H9 (cell line): ENCODE measurements around the gene ENHO. TPM values are rescaled to one million over a fixed set of nuclear protein-coding genes. Genes with fewer than 3 reads are reported as not detected.

Experiments used
- DNase-seq: peaks from one replicate; pipeline ENCODE4 v3.0.0-alpha.2; 2017
- H2AFZ ChIP-seq: one replicate; pipeline ENCODE4 v1.6.1; 2013; ENCODE audit warnings: mild to moderate bottlenecking, low read length, control low read depth, moderate library complexity
- H2AK5ac ChIP-seq: 2 replicates; pipeline ENCODE4 v1.6.1; 2013; ENCODE audit warnings: low read length, control low read depth, mixed read lengths; ENCODE audit not compliant: insufficient read length
- H2BK120ac ChIP-seq: one replicate; pipeline ENCODE4 v1.6.1; 2013; ENCODE audit warnings: low read depth, mild to moderate bottlenecking, low read length, control low read depth, inconsistent platforms; ENCODE audit not compliant: poor library complexity, severe bottlenecking
- H2BK12ac ChIP-seq: 2 replicates; pipeline ENCODE4 v1.6.1; 2013; ENCODE audit warnings: low read length, control low read depth, mixed read lengths, low read depth; ENCODE audit not compliant: insufficient read length
- H2BK15ac ChIP-seq: 2 replicates; pipeline ENCODE4 v1.6.1; 2013; ENCODE audit warnings: low read depth, low read length, control low read depth
- H2BK20ac ChIP-seq: one replicate; pipeline ENCODE4 v1.6.1; 2013; ENCODE audit warnings: low read depth, mild to moderate bottlenecking, low read length, control low read depth, inconsistent platforms; ENCODE audit not compliant: poor library complexity, severe bottlenecking
- H2BK5ac ChIP-seq: 2 replicates; pipeline ENCODE4 v1.6.1; 2013; ENCODE audit warnings: low read length, control low read depth, mixed read lengths; ENCODE audit not compliant: insufficient read length
- H3K14ac ChIP-seq: 2 replicates; pipeline ENCODE4 v1.6.1; 2013; ENCODE audit warnings: low read length, control low read depth; ENCODE audit not compliant: insufficient read depth
- H3K18ac ChIP-seq: 2 replicates; pipeline ENCODE4 v1.6.1; 2013; ENCODE audit warnings: low read depth, mild to moderate bottlenecking, mixed read lengths, low read length, control low read depth; ENCODE audit not compliant: insufficient read length
- H3K23ac ChIP-seq: 2 replicates; pipeline ENCODE4 v1.6.1; 2013; ENCODE audit warnings: low read length, control low read depth, mixed read lengths, low read depth; ENCODE audit not compliant: insufficient read length
- H3K23me2 ChIP-seq: 2 replicates; pipeline ENCODE4 v1.6.1; 2013; ENCODE audit warnings: low read depth, mild to moderate bottlenecking, mixed read lengths, low read length, control low read depth; ENCODE audit not compliant: insufficient read length, poor library complexity, severe bottlenecking
- H3K27ac ChIP-seq: 2 replicates; pipeline ENCODE4 v1.5.1; 2013; ENCODE audit warnings: low read length, control low read depth, mixed read lengths, low read depth; ENCODE audit not compliant: insufficient read length
- H3K27me3 ChIP-seq: 2 replicates; pipeline ENCODE4 v1.6.1; 2013; ENCODE audit warnings: low read length, control low read depth, inconsistent platforms; ENCODE audit not compliant: insufficient read depth
- H3K4ac ChIP-seq: 2 replicates; pipeline ENCODE4 v1.6.1; 2013; ENCODE audit warnings: low read depth, mild to moderate bottlenecking, control low read depth, inconsistent platforms, low read length, moderate library complexity
- H3K4me1 ChIP-seq: 2 replicates; pipeline ENCODE4 v1.6.1; 2013; ENCODE audit warnings: low read length, control low read depth, inconsistent platforms; ENCODE audit not compliant: insufficient read depth
- H3K4me2 ChIP-seq: 2 replicates; pipeline ENCODE4 v1.6.1; 2013; ENCODE audit warnings: low read length, control low read depth, mixed read lengths; ENCODE audit not compliant: insufficient read length, insufficient read depth
- H3K56ac ChIP-seq: 2 replicates; pipeline ENCODE4 v1.6.1; 2013; ENCODE audit warnings: low read depth, mild to moderate bottlenecking, mixed read lengths, low read length, control low read depth; ENCODE audit not compliant: insufficient read length
- H3K79me1 ChIP-seq: 2 replicates; pipeline ENCODE4 v1.6.1; 2013; ENCODE audit warnings: low read depth, mild to moderate bottlenecking, moderate library complexity, low read length, control low read depth, inconsistent platforms; ENCODE audit not compliant: insufficient read depth, poor library complexity, severe bottlenecking
- H3K79me2 ChIP-seq: 2 replicates; pipeline ENCODE4 v1.6.1; 2013; ENCODE audit warnings: low read length, control low read depth, inconsistent platforms; ENCODE audit not compliant: insufficient read depth
- H3K9ac ChIP-seq: 2 replicates; pipeline ENCODE4 v1.6.1; 2013; ENCODE audit warnings: low read length, control low read depth, mixed read lengths; ENCODE audit not compliant: insufficient read length; ENCODE audit errors: extremely low read depth
- H3K9me3 ChIP-seq: one replicate; pipeline ENCODE4 v1.6.1; 2013; ENCODE audit warnings: low read depth, low read length, inconsistent platforms; ENCODE audit not compliant: control insufficient read depth
- H3T11ph ChIP-seq: one replicate; pipeline ENCODE4 v1.6.1; 2013; ENCODE audit warnings: mild to moderate bottlenecking, low read length, control low read depth, inconsistent platforms
- H4K20me1 ChIP-seq: one replicate; pipeline ENCODE4 v1.6.1; 2013; ENCODE audit not compliant: control insufficient read depth, insufficient read length, insufficient read depth
- H4K5ac ChIP-seq: 2 replicates; pipeline ENCODE4 v1.6.1; 2013; ENCODE audit warnings: low read depth, mild to moderate bottlenecking, mixed read lengths, low read length, control low read depth; ENCODE audit not compliant: insufficient read length
- H4K8ac ChIP-seq: replicated peaks from 2 replicates; pipeline ENCODE4 v1.6.1; 2013; ENCODE audit warnings: low read length, control low read depth, mixed read lengths, low read depth; ENCODE audit not compliant: insufficient read length
- H4K91ac ChIP-seq: 2 replicates; pipeline ENCODE4 v1.6.1; 2013; ENCODE audit warnings: low read depth, mild to moderate bottlenecking, moderate library complexity, mixed read lengths, low read length, control low read depth; ENCODE audit not compliant: insufficient read length
- H3K27ac Mint-ChIP-seq, 3 experiments: 2 replicates in 2 of 3; 3 replicates in 1 of 3; pipeline ENCODE4 v1.8.0; 2020 to 2021; ENCODE audit warnings: mixed read lengths in 3 of 3, mild to moderate bottlenecking in 1 of 3, moderate library complexity in 1 of 3
- H3K27me3 Mint-ChIP-seq: 2 replicates; pipeline ENCODE4 v1.8.0; 2021; ENCODE audit warnings: low read depth, mild to moderate bottlenecking, moderate library complexity, mixed read lengths
- H3K36me3 Mint-ChIP-seq, 3 experiments: 2 replicates in 2 of 3; 3 replicates in 1 of 3; pipeline ENCODE4 v1.8.0; 2020 to 2021; ENCODE audit warnings: low read depth in 3 of 3, mixed read lengths in 3 of 3; ENCODE audit not compliant: insufficient read depth in 1 of 3
- H3K4me1 Mint-ChIP-seq, 2 experiments: 2 replicates each; pipeline ENCODE4 v1.8.0; 2020; ENCODE audit warnings: mixed read lengths in 2 of 2
- H3K4me3 Mint-ChIP-seq, 2 experiments: 2 replicates in 1 of 2; 3 replicates in 1 of 2; pipeline ENCODE4 v1.8.0; 2020 to 2021; ENCODE audit warnings: mild to moderate bottlenecking in 2 of 2, mixed read lengths in 2 of 2, moderate library complexity in 1 of 2
- H3K9me3 Mint-ChIP-seq, 2 experiments: 2 replicates in 1 of 2; 3 replicates in 1 of 2; pipeline ENCODE4 v1.8.0; 2020; ENCODE audit warnings: mild to moderate bottlenecking in 2 of 2, mixed read lengths in 2 of 2, moderate library complexity in 1 of 2
- CTCF ChIP-seq: fragments of 200-600 bp; sonication (generic); conservative IDR thresholded peaks from 3 replicates; pipeline ENCODE4 v1.8.0; 2021; ENCODE audit warnings: antibody characterized with exemption, mild to moderate bottlenecking
- WGBS: extraction: QIAGEN DNeasy Blood & Tissue Kit; methylation state at CpG from one replicate; pipeline ENCODE4 v1.1.7; 2013; ENCODE audit warnings: missing lambda C conversion rate, low lambda C conversion rate, mixed read lengths; ENCODE audit not compliant: insufficient read length; ENCODE audit errors: extremely low coverage; 5-methylcytosine and 5-hydroxymethylcytosine counted together
- total RNA-seq: library from RNA; stranded (reverse); gene quantifications from 2 replicates; pipeline ENCODE4 v1.2.1, GENCODE V29; 2021

Gene ENHO
- total RNA-seq, 1 experiment from 2014 or later, result 14.5 TPM

GRCh38 chr9:34568133-34568532, 45.3 kb upstream of the ENHO start:
- Histone ChIP-seq H3K9me3 (no peaks in the 10 kb centered on the region), H2BK12ac (no peak overlapping the region), H2BK15ac (no peak overlapping the region), H3K56ac (no peak overlapping the region), H3K23me2 (no peaks in the 10 kb centered on the region), H4K91ac (no peak overlapping the region), H3T11ph (no peak overlapping the region), H3K23ac (no peak overlapping the region), H3K27ac (no peak overlapping the region), H3K4me1 (no peaks in the 10 kb centered on the region; the same call in 1 of the 2 replicates), H4K20me1 (peaks cover 4% of the 10 kb centered on the region), H4K5ac (no peak overlapping the region), H2BK20ac (no peak overlapping the region), H3K4ac (no peak overlapping the region), H2BK120ac (no peak overlapping the region), H3K18ac (no peak overlapping the region), H3K27me3 (no peaks in the 10 kb centered on the region), H4K8ac (no peak overlapping the region), H2BK5ac (no peak overlapping the region), H3K4me2 (no peak overlapping the region), H3K79me2 (no peaks in the 10 kb centered on the region), H3K14ac (no peak overlapping the region), H3K79me1 (no peaks in the 10 kb centered on the region), H2AK5ac (no peak overlapping the region), H2AFZ (no peak overlapping the region), H3K9ac (no peak overlapping the region)
- H3K9me3 Mint-ChIP-seq, result no peaks in the 10 kb centered on the region
- no peak overlapping the region for H3K27ac Mint-ChIP-seq
- H3K4me3 Mint-ChIP-seq, result no peak overlapping the region
- no CpG with 5 or more reads among the region's 7 CpGs for WGBS
- no peaks in the 10 kb centered on the region for H3K36me3 Mint-ChIP-seq
- no peak for DNase-seq
- H3K4me1 Mint-ChIP-seq, result peaks cover 17 to 37% of the 10 kb centered on the region in 2 experiments
- H3K27me3 Mint-ChIP-seq, result peaks cover 39% of the 10 kb centered on the region
- no peak for TF ChIP-seq CTCF
